ENCODE measurements around the gene CEP70.
A peak's percentile ranks its signal among the peaks of the same experiment; 100 is the strongest.

The CEP70 gene

GRCh38 chr3:138593488-138594149, 441 bp downstream of the CEP70 start:
- TF ChIP-seq, protein P1, sequence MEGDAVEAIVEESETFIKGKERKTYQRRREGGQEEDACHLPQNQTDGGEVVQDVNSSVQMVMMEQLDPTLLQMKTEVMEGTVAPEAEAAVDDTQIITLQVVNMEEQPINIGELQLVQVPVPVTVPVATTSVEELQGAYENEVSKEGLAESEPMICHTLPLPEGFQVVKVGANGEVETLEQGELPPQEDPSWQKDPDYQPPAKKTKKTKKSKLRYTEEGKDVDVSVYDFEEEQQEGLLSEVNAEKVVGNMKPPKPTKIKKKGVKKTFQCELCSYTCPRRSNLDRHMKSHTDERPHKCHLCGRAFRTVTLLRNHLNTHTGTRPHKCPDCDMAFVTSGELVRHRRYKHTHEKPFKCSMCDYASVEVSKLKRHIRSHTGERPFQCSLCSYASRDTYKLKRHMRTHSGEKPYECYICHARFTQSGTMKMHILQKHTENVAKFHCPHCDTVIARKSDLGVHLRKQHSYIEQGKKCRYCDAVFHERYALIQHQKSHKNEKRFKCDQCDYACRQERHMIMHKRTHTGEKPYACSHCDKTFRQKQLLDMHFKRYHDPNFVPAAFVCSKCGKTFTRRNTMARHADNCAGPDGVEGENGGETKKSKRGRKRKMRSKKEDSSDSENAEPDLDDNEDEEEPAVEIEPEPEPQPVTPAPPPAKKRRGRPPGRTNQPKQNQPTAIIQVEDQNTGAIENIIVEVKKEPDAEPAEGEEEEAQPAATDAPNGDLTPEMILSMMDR (IDR thresholded peaks at IDR 0.05; ENCODE audit: insufficient read depth, low read length): no peak
- TF ChIP-seq POLR2AphosphoS5 (IDR thresholded peaks at IDR 0.05; ENCODE audit: low read depth): no peak
- no peak for TF ChIP-seq REST (IDR thresholded peaks at IDR 0.05; ENCODE audit: insufficient replicate concordance, low read depth)
- TF ChIP-seq GABPA (IDR thresholded peaks at IDR 0.05; ENCODE audit: low read depth): no peak
- TF ChIP-seq SPI1 (IDR thresholded peaks at IDR 0.05; ENCODE audit: borderline replicate concordance, low read depth): no peak
- H3K4me3 ChIP-seq (replicated peaks; ENCODE audit: insufficient read depth, low read length): peak overlapping the region; percentile 71
- peaks cover 16% of the 10 kb centered on the region for H3K27me3 ChIP-seq (ENCODE audit: insufficient read depth, poor library complexity, severe bottlenecking)
- H3K27ac ChIP-seq (replicated peaks): no peak overlapping the region
- no peak for DNase-seq (ENCODE audit: low read depth in 1 of 2, low spot score in 1 of 2)

GRCh38 chr3:138591392-138591791, 2.7 kb downstream of the CEP70 start:
- no peak for DNase-seq (ENCODE audit: low read depth in 1 of 2, low spot score in 1 of 2)
- no peak overlapping the region for H3K4me3 ChIP-seq (replicated peaks; ENCODE audit: insufficient read depth, low read length)
- TF ChIP-seq REST (IDR thresholded peaks at IDR 0.05; ENCODE audit: insufficient replicate concordance, low read depth): no peak
- TF ChIP-seq, protein P1 (IDR thresholded peaks at IDR 0.05; ENCODE audit: insufficient read depth, low read length): no peak
- TF ChIP-seq GABPA (IDR thresholded peaks at IDR 0.05; ENCODE audit: low read depth): no peak
- no peak for TF ChIP-seq POLR2AphosphoS5 (IDR thresholded peaks at IDR 0.05; ENCODE audit: low read depth)

GRCh38 chr3:138588445-138588844, 5.6 kb downstream of the CEP70 start:
- Histone ChIP-seq H3K27me3 (ENCODE audit: insufficient read depth, poor library complexity, severe bottlenecking) (peaks cover 12% of the 10 kb centered on the region), H3K4me3 (replicated peaks; ENCODE audit: insufficient read depth, low read length) (no peak overlapping the region), H3K27ac (replicated peaks) (no peak overlapping the region)
- TF ChIP-seq GABPA (IDR thresholded peaks at IDR 0.05; ENCODE audit: low read depth) (no peak), POLR2AphosphoS5 (IDR thresholded peaks at IDR 0.05; ENCODE audit: low read depth) (no peak), REST (IDR thresholded peaks at IDR 0.05; ENCODE audit: insufficient replicate concordance, low read depth) (no peak), SPI1 (IDR thresholded peaks at IDR 0.05; ENCODE audit: borderline replicate concordance, low read depth) (no peak)
- TF ChIP-seq, protein P1 (IDR thresholded peaks at IDR 0.05; ENCODE audit: insufficient read depth, low read length): no peak
- DNase-seq (ENCODE audit: low read depth in 1 of 2, low spot score in 1 of 2): no peak

More at GRCh38 chr3:138591392-138591791, 2.7 kb downstream of the CEP70 start:
- peaks cover 19% of the 10 kb centered on the region for H3K27me3 ChIP-seq (ENCODE audit: insufficient read depth, poor library complexity, severe bottlenecking)
- H3K27ac ChIP-seq (replicated peaks): no peak overlapping the region
